ENCODE results near the gene HIRIP3. TPM values are rescaled to one million over a fixed set of nuclear protein-coding genes. Genes with fewer than 3 reads are reported as not detected.

Gene HIRIP3
- total and polyA plus RNA-seq, 2 donors (not counting 3 experiments of a cell fraction or from before 2014, with no cell fraction given) = 6.7 to 8.6 TPM

GRCh38 chr16:29963021-29963743 lies 32.2 kb downstream of the HIRIP3 start:
- BruUV-seq (replicated peaks) = no TSS peak
- FAIRE-seq (no peak), DNase-seq (ENCODE audit: low read depth, low spot score) (no peak)
- Histone ChIP-seq H3K4me2 (ENCODE audit: insufficient read depth, low read length) (peak overlapping the region; percentile 93), H3K9ac (replicated peaks; ENCODE audit: extremely low read depth, insufficient read depth, low read length) (peak overlapping the region; percentile 83), H3K36me3 (ENCODE audit: control insufficient read depth in 2 of 2, extremely low read depth in 1 of 2, insufficient read depth in 2 of 2, low read length in 2 of 2) (peaks cover 0 to 2% of the 10 kb centered on the region in 2 experiments), H3K4me1 (ENCODE audit: control insufficient read depth, extremely low read depth, insufficient read depth, low read length) (peaks cover 15% of the 10 kb centered on the region), H3K79me2 (ENCODE audit: control insufficient read depth, insufficient read depth, low read length) (peaks cover 2% of the 10 kb centered on the region), H3K9me3 (replicated peaks; ENCODE audit: control insufficient read depth, insufficient read depth, low read length) (no peaks in the 10 kb centered on the region), H3K4me3 (replicated peaks in 1 of 3; ENCODE audit: insufficient read depth in 1 of 3, low read depth in 1 of 3, low read length in 3 of 3) (peak overlapping the region in 2 of 3 experiments; percentile 63 to 82), H2AFZ (ENCODE audit: low read depth, low read length) (peak overlapping the region; percentile 61), H3K9me1 (replicated peaks; ENCODE audit: control insufficient read depth, extremely low read depth, insufficient read depth, low read length) (no peaks in the 10 kb centered on the region), H3K27ac (ENCODE audit: insufficient read depth, low read depth, low read length) (no peak overlapping the region), H3K27me3 (ENCODE audit: control insufficient read depth in 2 of 2, insufficient read depth in 2 of 2, low read length in 2 of 2) (no peaks in the 10 kb centered on the region), H4K20me1 (replicated peaks; ENCODE audit: control insufficient read depth, extremely low read depth, insufficient read depth, low read length) (no peaks in the 10 kb centered on the region)
- dilution Hi-C loops (cut with MboI; ENCODE audit: extremely low pct_ligation_motif_present, low sequenced_read_pairs) (no loop called here), intact Hi-C loops (cut with micrococcal nuclease) (no loop called here)
- CTCF ChIA-PET = interaction anchor here (0.6 to 3.8 kb wide), 8 partner anchors 10 to 272 kb away, joined by 3 to 16 read pairs (median 4); partner anchors contain the start of genes ASPHD1 and KCTD13
- POLR2A ChIA-PET = interaction anchor here (2.9 kb wide), 1 partner anchor 10 kb away, joined by 14 read pairs; the partner anchor contains the start of gene TAOK2
- no peak for TF ChIP-seq GATA2 (IDR thresholded peaks at IDR 0.05; ENCODE audit: insufficient read depth, insufficient read length, low read depth, low read length)
- TF ChIP-seq MAX (IDR thresholded peaks at IDR 0.05; ENCODE audit: insufficient read depth, insufficient read length) = no peak
- TF ChIP-seq JUN (IDR thresholded peaks at IDR 0.05; ENCODE audit: borderline replicate concordance, insufficient read depth, insufficient read length, low read depth) = no peak
- no peak for TF ChIP-seq CTCF (IDR thresholded peaks at IDR 0.05; ENCODE audit: extremely low read depth in 1 of 2, insufficient read depth in 1 of 2, low read depth in 1 of 2, low read length in 2 of 2)
- no peak for TF ChIP-seq POLR2AphosphoS5 (IDR thresholded peaks at IDR 0.05; ENCODE audit: insufficient read depth, low read depth, low read length)
- TF ChIP-seq MYC (IDR thresholded peaks at IDR 0.05; ENCODE audit: low read depth, low read length) = no peak
- TF ChIP-seq FOS (IDR thresholded peaks at IDR 0.05; ENCODE audit: borderline replicate concordance, insufficient read depth, low read length) = no peak
- no peak for TF ChIP-seq EZH2 (IDR thresholded peaks at IDR 0.05; ENCODE audit: borderline replicate concordance, low read depth, low read length, severe bottlenecking)
- no peak for TF ChIP-seq POLR2A (IDR thresholded peaks at IDR 0.05; ENCODE audit: low read depth, low read length)
